HepG2 (cell line): ENCODE measurements around the gene HELZ2. TPM values are rescaled to one million over a fixed set of nuclear protein-coding genes. Genes with fewer than 3 reads are reported as not detected.

Source experiments
- ZBTB7B ChIP-seq: sonication (generic); formaldehyde crosslinking; IDR thresholded peaks from 2 replicates; pipeline ENCODE4 v1.4.0; 2020; ENCODE audit warnings: missing genetic modification reagents
- ZNF30 ChIP-seq: sonication (generic); formaldehyde crosslinking; IDR thresholded peaks from 2 replicates; pipeline ENCODE4 v1.5.0; 2020; ENCODE audit warnings: mild to moderate bottlenecking, missing genetic modification reagents
- ZNF432 ChIP-seq: sonication (generic); formaldehyde crosslinking; IDR thresholded peaks from 2 replicates; pipeline ENCODE4 v1.5.0; 2020; ENCODE audit warnings: missing genetic modification reagents, mild to moderate bottlenecking, borderline replicate concordance
- ZNF770 ChIP-seq: sonication (generic); formaldehyde crosslinking; IDR thresholded peaks from 2 replicates; pipeline ENCODE4 v1.5.0; 2020; ENCODE audit warnings: mild to moderate bottlenecking, missing genetic modification reagents
- polyA plus RNA-seq, 8 experiments: library from polyadenylated mRNA; depleted of rRNA in 3 of 8; stranded (reverse) in 7 of 8; unstranded in 1 of 8; fragments of >200 nt; fragmentation: Illumina TruSeq in 4 of 8; extraction: Trizol in 4 of 8; gene quantifications; 2 replicates each; pipeline versions ENCODE4 v1.2.1 to v1.2.3, GENCODE V29; 2011 to 2016; ENCODE audit warnings: low read depth in 4 of 8, missing spikeins in 1 of 8, mixed read lengths in 1 of 8; ENCODE audit not compliant: insufficient read depth in 1 of 8
- total RNA-seq, 5 experiments: library from RNA; depleted of rRNA; stranded (reverse); fragments of >200 nt; fragmentation: Illumina TruSeq; extraction: Trizol; gene quantifications; 2 replicates each; pipeline ENCODE4 v1.2.3, GENCODE V29; 2016; ENCODE audit warnings: low read depth in 1 of 5
- TF ChIP-seq, protein P1 (sequence below): sonication (generic); formaldehyde crosslinking; IDR thresholded peaks from one replicate; pipeline ENCODE4 v1.5.1; 2020; ENCODE audit warnings: mild to moderate bottlenecking, missing genetic modification reagents; ENCODE audit errors: not compliant biosample characterization

HELZ2 gene
- total and polyA plus RNA-seq, 2 of the 13 experiments (the other 11 are each of a cell fraction or from before 2014, with no cell fraction given), result 9.6 to 10.1 TPM

DNA sequence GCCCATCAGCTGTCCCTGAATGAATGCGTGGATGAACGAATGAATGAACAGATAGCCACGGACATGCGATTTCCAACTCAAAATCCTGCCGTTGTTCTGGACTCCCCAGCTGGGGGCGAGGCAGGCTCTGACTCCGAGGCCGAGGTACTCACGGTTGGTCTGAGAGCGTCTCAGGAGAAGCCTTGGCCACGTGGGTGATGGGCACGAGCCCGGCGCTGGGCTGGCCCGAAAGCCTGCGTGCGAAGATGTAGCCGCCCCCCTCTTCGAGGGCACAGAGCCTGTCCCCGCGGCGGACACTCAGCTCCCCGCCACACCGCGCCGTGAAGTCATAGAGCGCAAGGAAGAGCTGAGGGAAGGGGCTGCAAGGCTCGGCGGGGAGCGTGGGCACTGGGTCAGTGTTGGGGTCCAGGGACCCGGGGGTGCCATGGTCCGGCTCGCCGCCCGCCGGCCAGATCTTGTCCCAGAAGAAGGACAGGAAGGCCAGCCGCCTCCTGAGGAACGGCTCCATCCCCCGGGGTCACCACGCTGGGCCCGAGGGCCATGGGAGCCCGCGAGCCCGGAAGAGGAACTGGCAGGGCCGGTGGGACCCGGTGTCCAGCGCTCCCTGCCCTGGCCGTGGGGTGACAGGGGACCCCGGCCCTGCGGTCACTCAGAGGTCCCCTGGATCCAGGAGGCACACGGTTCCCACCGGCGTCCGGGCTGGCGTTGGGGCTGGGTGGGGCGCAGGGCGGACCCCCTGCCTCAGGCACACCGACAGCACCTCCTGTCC lies 26.9 kb downstream of the HELZ2 start (continued):
- TF ChIP-seq, protein P1, sequence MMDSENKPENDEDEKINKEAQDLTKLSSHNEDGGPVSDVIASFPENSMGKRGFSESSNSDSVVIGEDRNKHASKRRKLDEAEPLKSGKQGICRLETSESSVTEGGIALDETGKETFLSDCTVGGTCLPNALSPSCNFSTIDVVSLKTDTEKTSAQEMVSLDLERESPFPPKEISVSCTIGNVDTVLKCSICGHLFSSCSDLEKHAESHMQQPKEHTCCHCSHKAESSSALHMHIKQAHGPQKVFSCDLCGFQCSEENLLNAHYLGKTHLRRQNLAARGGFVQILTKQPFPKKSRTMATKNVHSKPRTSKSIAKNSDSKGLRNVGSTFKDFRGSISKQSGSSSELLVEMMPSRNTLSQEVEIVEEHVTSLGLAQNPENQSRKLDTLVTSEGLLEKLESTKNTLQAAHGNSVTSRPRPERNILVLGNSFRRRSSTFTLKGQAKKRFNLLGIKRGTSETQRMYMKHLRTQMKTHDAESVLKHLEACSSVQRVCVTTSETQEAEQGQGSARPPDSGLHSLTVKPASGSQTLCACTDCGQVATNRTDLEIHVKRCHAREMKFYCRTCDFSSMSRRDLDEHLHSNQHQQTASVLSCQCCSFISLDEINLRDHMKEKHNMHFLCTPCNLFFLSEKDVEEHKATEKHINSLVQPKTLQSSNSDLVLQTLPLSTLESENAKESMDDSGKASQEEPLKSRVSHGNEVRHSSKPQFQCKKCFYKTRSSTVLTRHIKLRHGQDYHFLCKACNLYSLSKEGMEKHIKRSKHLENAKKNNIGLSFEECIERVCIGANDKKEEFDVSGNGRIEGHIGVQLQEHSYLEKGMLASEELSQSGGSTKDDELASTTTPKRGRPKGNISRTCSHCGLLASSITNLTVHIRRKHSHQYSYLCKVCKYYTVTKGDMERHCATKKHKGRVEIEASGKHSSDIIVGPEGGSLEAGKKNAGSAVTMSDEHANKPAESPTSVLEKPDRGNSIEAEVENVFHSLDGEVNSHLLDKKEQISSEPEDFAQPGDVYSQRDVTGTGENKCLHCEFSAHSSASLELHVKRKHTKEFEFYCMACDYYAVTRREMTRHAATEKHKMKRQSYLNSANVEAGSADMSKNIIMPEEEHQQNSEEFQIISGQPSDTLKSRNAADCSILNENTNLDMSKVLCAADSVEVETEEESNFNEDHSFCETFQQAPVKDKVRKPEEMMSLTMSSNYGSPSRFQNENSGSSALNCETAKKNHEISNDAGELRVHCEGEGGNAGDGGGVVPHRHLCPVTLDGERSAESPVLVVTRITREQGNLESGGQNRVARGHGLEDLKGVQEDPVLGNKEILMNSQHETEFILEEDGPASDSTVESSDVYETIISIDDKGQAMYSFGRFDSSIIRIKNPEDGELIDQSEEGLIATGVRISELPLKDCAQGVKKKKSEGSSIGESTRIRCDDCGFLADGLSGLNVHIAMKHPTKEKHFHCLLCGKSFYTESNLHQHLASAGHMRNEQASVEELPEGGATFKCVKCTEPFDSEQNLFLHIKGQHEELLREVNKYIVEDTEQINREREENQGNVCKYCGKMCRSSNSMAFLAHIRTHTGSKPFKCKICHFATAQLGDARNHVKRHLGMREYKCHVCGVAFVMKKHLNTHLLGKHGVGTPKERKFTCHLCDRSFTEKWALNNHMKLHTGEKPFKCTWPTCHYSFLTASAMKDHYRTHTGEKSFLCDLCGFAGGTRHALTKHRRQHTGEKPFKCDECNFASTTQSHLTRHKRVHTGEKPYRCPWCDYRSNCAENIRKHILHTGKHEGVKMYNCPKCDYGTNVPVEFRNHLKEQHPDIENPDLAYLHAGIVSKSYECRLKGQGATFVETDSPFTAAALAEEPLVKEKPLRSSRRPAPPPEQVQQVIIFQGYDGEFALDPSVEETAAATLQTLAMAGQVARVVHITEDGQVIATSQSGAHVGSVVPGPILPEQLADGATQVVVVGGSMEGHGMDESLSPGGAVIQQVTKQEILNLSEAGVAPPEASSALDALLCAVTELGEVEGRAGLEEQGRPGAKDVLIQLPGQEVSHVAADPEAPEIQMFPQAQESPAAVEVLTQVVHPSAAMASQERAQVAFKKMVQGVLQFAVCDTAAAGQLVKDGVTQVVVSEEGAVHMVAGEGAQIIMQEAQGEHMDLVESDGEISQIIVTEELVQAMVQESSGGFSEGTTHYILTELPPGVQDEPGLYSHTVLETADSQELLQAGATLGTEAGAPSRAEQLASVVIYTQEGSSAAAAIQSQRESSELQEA, result no peak
- TF ChIP-seq ZNF770, result no peak
- no peak for TF ChIP-seq ZBTB7B (CRISPR knock-in tag)
- TF ChIP-seq ZNF432, result no peak
- TF ChIP-seq ZNF30 (CRISPR knock-in tag), result no peak
